ENCODE results near the gene UGT1A4. TPM values are rescaled to one million over a fixed set of nuclear protein-coding genes. Genes with fewer than 3 reads are reported as not detected.

The UGT1A4 gene
- total and polyA plus RNA-seq, 2 of the 8 experiments (the other 6 are each of a cell fraction or from before 2014, with no cell fraction given), result not detected

DNA sequence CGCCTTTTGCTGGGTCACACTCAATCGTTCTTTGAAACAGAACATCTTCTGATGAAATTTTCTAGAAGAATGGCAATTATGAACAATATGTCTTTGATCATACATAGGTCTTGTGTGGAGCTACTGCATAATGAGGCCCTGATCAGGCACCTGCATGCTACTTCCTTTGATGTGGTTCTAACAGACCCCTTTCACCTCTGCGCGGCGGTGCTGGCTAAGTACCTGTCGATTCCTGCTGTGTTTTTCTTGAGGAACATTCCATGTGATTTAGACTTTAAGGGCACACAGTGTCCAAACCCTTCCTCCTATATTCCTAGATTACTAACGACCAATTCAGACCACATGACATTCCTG is 5.3 kb upstream of the UGT1A4 start (continued):
- TF ChIP-seq CHD7 (IDR thresholded peaks at IDR 0.05; ENCODE audit: insufficient replicate concordance, low read length) (no peak), KDM5A (IDR thresholded peaks at IDR 0.05; ENCODE audit: low read length) (no peak), BCL11A (IDR thresholded peaks at IDR 0.05; ENCODE audit: low read depth in 2 of 2, low read length in 2 of 2) (no peak), CHD2 (IDR thresholded peaks at IDR 0.05; ENCODE audit: low read length) (no peak), JUN (IDR thresholded peaks at IDR 0.05; ENCODE audit: low read depth, low read length) (no peak), SIN3A (conservative IDR thresholded peaks at IDR 0.05 in 1 of 2, IDR thresholded peaks at IDR 0.05 in 1 of 2; ENCODE audit: low read depth in 1 of 2, low read length in 2 of 2) (no peak), NANOG (IDR thresholded peaks at IDR 0.05; ENCODE audit: insufficient read depth, low read depth, low read length, poor library complexity, severe bottlenecking) (no peak), SAP30 (IDR thresholded peaks at IDR 0.05; ENCODE audit: insufficient read depth, insufficient replicate concordance, low read length) (no peak)
